GM23248 (cell line): Measurements from ENCODE around the gene CPNE4.

Experiments used
- EZH2 ChIP-seq: fragments of 200-600 bp; sonication (generic); IDR thresholded peaks from 2 replicates; pipeline ENCODE4 v1.6.1; 2018; ENCODE audit warnings: antibody characterized with exemption, mild to moderate bottlenecking; ENCODE audit not compliant: insufficient read depth, poor library complexity, severe bottlenecking
- EZH2phosphoT487 ChIP-seq: fragments of 200-600 bp; sonication (generic); IDR thresholded peaks from 2 replicates; pipeline ENCODE4 v1.6.1; 2018; ENCODE audit warnings: antibody characterized with exemption, moderate library complexity, mild to moderate bottlenecking, low read depth; ENCODE audit not compliant: insufficient read depth

GRCh38 chr3:131705558-131706051 is 329.2 kb downstream of the CPNE4 start:
- no peak for TF ChIP-seq EZH2
- no peak for TF ChIP-seq EZH2phosphoT487
